Stimulated activated CD8-positive, alpha-beta memory T cell treated with anti-CD3 and anti-CD28 coated beads, Interleukin-12 subunit alpha, Interleukin-12 subunit beta, amount 100 ng/mL, for 24 hours (primary cell): ENCODE measurements around the gene CCDC34.
"Not testable (repeated sequence)": the region's sequence is repeated elsewhere in the genome, so short reads cannot be mapped to it uniquely, and the experiment has no call there.

Experiments used
- DNase-seq: peaks from one replicate; pipeline ENCODE4 v3.0.0-alpha.2; 2020; ENCODE audit errors: extremely low read depth

CCDC34 gene

GRCh38 chr11:27361649-27362431 is 1.2 kb downstream of the CCDC34 start:
- no peak for DNase-seq

GRCh38 chr11:27358296-27358695 is 4.7 kb downstream of the CCDC34 start:
- DNase-seq = no peak

- no peak for DNase-seq
Observed at GRCh38 chr11:27357250-27357649, 5.8 kb downstream of the CCDC34 start.

- no peak for DNase-seq
Observed at GRCh38 chr11:27356624-27357222, 6.3 kb downstream of the CCDC34 start.

- DNase-seq = no peak
Observed at GRCh38 chr11:27355575-27356104, 7.4 kb downstream of the CCDC34 start.

- DNase-seq = no peak
Observed at GRCh38 chr11:27354359-27354965, 8.6 kb downstream of the CCDC34 start.

- no peak for DNase-seq
Observed at GRCh38 chr11:27353593-27354358, 9.2 kb downstream of the CCDC34 start.

- no peak for DNase-seq
Observed at GRCh38 chr11:27352781-27353180, 10.2 kb downstream of the CCDC34 start.

- DNase-seq = no peak
Observed at GRCh38 chr11:27350511-27350910, 12.5 kb downstream of the CCDC34 start.

GRCh38 chr11:27349919-27350318 is 13.1 kb downstream of the CCDC34 start:
- DNase-seq = no peak

- DNase-seq = no peak
Observed at GRCh38 chr11:27348340-27348873, 14.6 kb downstream of the CCDC34 start.

GRCh38 chr11:27347359-27348339 is 15.4 kb downstream of the CCDC34 start:
- DNase-seq = no peak

- no peak for DNase-seq
Observed at GRCh38 chr11:27339941-27340340, 23.1 kb downstream of the CCDC34 start.

GRCh38 chr11:27334764-27335163 is 28.3 kb downstream of the CCDC34 start:
- not testable (repeated sequence) for DNase-seq

GRCh38 chr11:27331981-27332380 is 31.0 kb downstream of the CCDC34 start:
- no peak for DNase-seq

GRCh38 chr11:27330633-27331270 is 32.3 kb downstream of the CCDC34 start:
- DNase-seq = no peak

- no peak for DNase-seq
Observed at GRCh38 chr11:27329867-27330632, 33.0 kb downstream of the CCDC34 start.

- DNase-seq = no peak
Observed at GRCh38 chr11:27328614-27329013, 34.4 kb downstream of the CCDC34 start.

- DNase-seq = not testable (repeated sequence)
Observed at GRCh38 chr11:27327064-27327463, 36.0 kb downstream of the CCDC34 start.
